GM19463 (cell line): ENCODE measurements around the gene HLF.
"Not testable (repeated sequence)": the region's sequence is repeated elsewhere in the genome, so short reads cannot be mapped to it uniquely, and the experiment has no call there.

Source experiments
- ATAC-seq: cut with Tn5 transposase; IDR thresholded peaks from one replicate; pipeline ENCODE4 v1.9.1; 2021; ENCODE audit warnings: mild to moderate bottlenecking, moderate library complexity; ENCODE audit not compliant: unreplicated experiment

The HLF gene

DNA sequence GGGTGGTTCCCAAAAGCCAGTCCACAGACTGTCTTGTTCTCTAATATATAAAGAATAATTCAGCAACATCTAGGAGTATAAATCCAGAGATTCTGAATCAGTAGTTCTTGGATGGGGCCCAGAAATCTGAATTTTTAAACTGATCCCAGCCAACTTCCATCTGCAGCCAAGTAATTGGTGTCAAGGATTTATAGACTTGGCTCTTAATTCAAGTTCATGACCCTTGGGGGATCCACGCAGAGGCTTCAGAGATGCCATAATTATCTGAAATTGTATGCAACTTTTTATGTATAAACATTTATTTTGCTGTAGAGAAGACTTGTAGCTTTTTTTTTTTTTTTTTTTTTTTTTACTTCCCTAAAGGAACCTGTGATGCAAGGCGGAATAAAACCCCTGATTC, 60.6 kb downstream of the HLF start:
- no peak for ATAC-seq

DNA sequence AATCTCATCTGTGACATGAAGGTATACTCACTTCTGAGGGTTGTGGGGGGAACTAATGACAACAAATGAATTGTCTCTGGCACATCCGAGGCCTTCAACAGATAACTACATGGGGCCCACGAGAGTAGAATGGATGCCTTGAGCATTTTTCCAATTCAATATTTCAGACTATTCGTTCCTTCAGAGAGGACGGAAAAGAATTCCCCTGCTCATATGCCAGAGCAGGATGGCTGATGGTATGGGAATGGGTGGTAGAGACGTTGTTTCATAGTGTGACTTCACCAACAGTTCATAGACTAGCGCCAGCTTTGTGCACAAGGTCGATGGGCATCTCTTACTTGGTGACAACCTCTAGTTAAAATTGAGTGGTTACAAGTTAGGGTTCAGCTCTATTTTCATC, 61.3 kb downstream of the HLF start:
- no peak for ATAC-seq

DNA sequence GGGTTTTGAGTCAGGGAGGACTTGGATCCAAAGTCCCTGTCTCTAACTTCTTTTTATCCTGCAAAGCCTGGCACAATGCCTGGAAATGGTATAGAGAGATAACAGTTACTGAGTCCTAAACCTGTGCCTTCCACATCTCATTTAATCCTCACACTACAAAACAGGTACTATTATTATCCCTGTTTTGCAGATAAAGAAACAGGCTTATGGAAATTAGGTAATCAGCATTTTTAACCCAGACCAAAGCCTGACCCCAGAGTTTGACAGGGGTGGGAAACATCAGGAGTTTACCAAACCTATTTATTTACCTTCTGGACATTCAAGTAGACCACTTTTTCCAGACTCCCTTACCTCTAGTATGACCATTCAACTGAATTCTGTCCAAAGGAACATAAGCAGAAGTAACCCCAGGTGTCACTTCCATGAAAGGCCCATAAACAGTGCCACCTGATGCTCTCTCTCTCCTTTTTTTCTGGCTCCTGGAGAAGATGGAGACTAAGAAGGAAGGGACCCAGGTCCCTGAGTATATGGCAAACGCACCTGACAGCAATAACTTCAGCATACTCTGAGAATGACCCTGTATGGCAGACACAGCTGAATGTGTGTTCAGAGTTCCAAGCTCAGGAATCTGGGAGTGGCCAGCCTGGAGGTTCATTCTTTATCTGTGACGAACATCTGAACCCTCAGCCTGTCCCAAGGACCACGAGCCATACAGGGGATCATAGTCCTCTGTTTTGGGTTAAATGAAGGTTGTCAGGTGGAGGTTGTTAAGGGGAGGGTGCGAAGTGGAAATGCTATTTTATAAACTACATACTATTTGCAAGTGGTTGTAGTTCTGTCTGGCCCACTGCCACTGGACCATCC, 62.7 kb downstream of the HLF start:
- ATAC-seq, result no peak

DNA sequence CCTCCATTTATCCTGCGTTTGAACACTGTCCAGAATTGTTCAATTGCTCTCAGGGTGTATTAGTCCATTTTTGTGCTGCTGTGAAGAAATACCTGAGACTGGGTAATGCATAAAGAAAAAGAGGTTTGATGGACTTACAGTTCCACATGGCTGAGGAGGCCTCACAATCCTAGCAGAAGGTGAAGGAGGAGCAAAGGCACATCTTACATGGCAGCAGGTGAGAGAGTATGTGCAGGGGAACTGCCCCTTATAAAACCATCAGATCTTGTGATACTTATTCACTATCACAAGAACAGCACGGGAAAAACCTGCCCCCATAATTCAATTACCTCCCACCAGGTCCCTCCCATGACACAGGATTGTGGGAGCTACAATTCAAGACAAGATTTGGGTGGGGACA, 63.8 kb downstream of the HLF start:
- not testable (repeated sequence) for ATAC-seq

DNA sequence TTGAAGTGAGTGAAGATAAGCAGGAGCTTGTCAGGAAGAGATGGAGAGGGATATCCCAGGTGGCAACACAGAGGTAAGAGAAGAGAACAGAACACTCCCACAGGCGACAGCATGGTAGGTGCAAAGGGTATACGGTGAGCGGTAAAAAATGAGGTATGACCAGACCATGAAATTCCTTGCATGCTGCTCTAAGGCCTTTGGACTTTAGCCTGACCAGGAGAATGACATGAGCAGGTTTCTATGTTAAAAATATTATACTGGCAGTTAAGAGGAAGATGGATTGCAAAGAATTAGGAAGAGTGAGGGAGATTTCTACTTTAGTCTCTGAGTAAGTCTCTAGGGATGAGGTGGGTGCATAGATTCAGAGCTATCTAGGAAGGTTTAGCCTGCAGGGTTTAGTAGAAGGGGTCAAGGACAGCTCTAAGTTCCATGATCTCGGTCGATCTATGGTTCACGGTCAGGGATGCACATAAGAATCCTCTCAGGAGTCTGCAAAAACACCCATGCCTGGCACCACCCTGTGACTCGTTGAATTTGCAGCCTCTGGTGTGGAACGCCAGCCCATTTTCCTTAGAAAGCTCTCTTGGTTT, 65.7 kb downstream of the HLF start:
- no peak for ATAC-seq

DNA sequence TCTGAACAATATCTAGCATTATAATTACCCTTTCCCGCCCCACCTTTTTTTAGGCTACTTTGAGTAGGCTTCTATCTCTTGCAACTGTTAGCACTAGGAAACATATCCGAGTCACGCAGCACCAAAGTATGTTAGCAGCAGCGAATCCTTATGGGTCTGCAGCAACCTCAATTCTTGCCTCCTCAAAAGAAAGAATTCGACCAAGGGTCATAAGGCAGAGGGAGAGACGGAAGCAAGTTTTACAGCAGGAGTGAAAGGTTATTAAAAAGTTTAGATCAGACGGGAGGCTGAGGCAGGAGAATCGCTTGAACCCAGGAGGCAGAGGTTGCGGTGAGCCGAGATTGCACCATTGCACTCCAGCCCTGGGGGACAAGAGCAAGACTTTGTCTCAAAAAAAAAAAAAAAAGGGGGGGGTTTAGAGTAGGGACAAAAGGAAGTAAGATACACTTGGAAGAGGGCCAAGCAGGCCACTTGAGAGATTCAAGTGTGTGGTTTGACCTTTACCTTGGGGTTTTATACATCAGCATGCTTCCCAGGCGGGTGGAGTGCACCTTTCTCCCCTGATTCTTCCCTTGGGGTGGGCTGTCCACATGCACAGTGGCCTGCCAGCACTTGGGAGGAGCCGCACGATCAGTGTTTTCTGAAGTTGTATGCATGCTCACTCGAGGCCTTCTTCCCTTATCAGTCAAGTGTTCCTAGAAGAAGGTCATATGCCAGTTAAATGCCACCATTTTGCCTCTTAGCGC, 67.7 kb downstream of the HLF start:
- ATAC-seq, result no peak

DNA sequence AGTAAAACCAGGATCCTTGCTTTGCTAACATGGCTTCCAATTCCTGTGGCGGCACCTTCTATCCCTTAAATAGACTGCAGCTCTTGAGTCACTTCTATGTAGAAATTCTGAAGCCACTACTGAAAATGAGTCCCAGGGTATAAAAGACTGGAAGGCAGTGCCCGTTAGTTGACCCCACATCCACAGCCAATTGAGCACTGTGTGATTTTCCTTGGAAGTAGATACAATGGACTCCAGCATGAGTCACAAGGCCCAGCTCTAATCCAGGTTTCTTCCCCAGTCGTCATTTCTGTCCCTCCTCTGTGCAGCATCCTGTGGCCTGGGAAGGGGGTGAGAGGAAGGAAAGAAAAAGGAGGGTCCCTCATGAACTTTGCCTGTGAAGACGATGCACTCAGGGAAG, 69.5 kb downstream of the HLF start:
- ATAC-seq, result no peak

DNA sequence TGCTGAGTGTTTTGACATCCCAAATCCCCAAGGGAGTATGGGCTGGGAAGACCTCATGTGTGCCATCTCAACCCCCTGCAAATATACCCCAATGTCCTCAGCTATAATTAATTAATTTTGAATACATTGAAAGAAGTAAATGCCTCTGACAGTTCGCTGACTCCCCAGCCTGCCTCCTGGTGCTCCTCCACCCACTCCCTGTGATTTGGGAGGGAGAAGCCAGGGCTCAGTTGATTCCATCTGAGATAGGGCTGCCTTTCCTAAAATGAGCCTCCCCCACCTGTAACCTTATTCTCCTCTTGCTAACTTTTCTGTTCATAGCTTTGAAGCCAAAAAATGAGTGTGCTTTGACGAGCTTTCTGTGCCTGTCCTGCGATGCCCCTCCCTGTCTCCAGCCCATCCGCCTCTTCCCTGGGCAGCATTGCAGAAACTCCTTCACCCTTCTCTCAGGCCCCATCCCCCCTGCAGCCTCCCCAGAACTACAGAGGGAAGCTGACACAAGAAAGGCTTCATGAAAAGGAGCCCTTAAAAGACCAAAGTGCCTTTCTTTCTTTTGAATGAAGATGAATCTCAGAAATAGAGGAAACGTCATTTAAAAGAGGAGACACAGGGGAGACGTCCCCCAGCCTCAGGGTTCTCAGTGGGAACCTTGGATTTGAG, 70.3 kb downstream of the HLF start:
- ATAC-seq, result no peak

DNA sequence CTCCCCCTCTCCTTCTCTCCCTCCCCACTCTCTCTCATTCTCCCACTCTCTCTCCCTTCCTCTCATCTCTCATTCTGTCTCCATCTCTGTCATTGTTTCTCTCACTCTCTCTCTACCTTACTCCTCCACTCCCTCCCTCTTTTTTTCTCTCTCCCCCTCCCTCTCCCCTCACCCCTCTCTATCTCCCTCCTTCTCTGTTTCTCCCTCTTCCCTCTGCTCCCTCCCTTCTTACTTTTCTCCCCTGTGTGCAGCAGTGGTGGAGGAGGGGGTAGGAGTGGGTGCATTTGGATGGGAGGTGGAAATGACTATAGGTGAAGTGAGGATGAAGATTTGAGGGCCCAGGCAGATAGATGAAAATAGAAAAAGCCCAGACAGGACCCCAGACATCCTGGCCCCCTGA, 70.9 kb downstream of the HLF start:
- no peak for ATAC-seq

DNA sequence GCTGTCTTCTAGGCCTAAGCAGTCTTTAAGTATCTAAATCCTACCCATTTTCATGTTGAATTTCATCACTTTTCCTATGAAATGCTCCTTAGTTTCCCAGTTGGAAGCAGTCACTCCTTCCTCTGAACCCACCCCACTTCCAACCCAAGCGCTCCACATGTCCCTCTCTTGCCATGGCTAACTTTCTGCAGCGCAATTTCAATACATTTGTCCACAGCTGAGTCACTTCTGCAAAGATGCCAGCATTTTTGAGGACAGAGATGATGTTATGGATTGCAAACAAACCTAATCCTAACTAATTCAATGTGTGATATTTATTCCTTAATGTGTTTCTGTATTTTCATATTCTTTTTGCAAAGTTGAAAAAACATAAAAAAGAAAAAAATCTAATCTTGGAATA, 71.7 kb downstream of the HLF start:
- ATAC-seq, result no peak

DNA sequence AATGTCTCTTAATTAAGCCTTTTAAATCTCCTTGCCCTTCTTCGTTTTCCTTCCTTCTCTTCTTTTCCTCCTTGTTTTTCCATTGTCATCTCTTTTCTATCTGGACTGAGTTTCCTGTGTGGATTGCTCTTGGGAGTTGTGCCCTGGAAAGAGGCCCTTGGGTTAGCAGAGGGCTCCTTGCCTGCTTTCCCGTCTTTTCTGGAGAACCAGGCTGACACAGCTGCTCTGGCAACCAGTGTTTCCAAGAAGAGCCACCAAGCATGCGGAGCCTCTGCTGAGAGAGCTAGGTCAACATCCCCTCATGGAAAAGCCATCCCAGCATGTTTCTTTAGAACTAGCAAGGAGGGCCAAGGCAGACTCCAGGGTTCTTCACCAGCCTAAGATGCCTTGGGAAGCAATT, 75.4 kb downstream of the HLF start:
- ATAC-seq, result no peak

DNA sequence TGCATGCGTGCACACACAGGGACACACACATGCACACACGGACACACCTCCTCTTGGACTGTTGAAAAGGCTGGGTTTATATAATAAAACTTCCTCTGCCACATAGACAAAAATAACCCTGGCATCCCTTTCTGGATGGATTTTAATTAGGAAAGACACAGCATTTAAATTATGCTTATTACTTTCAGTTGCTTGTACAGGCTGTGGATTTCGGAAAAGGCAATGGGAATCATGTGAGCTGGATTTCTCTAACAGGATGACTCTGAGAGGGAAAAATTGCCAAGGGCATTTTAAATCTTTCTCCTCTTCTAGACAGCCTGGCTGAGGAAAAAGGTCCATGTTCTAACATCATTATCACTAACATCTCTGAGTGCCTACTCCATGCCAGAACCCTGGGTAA, 75.9 kb downstream of the HLF start:
- no peak for ATAC-seq

DNA sequence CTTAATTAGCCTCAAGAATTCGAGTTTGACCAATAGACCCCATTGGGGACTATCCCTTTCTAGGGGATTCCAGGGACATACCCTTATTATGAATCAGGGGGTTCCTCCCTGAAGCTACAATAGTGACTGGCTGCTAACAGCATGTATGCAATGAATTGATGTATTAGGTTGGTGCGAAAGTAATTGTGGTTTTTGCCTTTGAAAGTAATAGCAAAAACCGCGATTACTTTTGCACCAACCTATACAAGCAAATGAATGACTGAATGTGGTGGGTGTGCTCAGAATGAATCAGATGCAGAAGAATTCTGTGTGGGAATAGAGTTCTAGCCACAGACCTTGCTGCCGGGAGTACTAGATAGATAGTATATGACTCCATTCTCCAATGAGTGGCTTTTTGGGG, 76.7 kb downstream of the HLF start:
- peak; percentile 82 for ATAC-seq

DNA sequence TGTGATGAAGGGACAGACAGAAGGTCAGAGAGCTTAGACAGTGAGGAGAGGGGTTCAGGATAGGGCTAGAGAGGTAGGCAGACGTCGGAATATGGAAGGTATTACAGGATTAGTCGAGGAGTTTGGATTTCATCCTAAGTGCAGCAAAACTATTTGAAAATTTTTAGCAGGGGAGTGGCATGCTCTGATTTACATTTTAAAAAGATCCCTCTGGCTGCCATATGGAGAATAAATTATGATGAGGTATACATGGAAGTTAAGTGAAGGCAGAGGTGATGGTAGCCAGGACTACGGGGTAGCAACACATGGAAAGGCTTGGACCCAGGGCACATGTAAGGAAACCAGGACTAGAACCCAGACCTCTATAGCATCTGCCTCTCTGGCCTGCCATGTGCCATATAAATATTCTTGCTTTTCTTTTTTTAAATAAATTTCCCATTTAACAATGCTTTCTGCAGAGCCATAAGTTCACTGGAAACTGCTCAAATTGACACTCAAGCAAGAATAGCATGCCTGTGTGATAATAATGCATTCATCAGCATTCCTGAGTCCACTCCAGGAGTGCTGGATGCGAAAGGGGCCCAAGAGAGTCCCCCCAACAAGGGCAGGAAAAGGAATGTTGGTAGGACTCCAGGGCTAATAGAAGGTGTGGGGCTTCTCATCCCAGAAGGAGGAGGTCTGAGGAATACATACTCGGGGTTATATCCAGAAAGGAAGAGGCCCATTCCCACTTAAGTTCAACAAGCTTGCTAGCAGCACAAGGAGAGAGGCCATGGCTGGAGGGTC, 78.2 kb downstream of the HLF start:
- no peak for ATAC-seq

DNA sequence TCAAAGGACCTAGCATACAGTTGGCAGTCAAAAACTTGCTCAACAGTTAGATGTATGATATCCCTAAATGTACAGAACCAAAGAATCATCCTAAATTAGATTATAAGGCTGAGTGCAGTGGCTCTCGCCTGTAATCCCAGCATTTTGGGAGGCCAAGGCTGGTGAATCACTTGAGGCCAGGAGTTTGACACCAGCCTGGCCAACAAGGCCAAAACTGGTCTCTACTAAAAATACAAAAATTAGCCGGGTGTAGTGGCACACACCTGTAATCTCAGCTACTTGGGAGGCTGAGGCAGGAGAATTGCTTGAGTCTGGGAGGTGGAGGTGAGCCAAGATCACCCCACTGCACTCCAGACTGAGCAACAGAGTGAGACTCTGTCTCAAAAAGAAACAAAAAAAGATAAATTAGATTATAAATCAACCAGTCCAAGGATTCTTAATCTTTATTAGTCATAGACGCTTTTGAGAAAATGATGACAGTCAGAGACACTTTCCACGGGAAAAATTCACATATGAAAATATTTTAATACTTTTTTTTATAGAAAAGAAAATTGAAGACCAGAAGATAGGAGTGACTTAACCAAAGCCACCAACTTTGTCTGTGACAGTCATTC, 79.2 kb downstream of the HLF start:
- ATAC-seq, result no peak

DNA sequence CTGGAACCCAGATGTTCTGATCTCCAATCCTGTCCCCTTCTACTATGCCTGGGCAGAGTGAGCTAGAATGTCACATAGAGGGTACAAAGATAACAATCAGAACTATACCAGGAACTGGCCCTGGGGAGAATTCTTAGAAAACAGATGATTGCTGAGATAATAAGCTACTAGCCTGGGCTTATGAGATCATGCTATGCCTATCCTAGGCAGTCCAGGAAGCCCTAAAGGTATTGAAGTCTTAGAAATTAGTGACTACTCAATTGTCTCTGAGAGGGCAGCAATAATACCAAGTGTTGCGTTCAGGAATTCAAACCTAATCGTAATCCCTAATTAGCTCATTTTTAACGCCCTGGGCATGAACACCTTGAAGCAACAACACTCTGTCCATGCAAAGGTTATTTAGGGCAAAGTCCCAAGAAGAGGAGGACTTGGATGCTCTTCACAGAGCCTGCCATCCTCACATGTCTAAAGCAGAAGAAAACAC, 79.8 kb downstream of the HLF start:
- ATAC-seq, result no peak

DNA sequence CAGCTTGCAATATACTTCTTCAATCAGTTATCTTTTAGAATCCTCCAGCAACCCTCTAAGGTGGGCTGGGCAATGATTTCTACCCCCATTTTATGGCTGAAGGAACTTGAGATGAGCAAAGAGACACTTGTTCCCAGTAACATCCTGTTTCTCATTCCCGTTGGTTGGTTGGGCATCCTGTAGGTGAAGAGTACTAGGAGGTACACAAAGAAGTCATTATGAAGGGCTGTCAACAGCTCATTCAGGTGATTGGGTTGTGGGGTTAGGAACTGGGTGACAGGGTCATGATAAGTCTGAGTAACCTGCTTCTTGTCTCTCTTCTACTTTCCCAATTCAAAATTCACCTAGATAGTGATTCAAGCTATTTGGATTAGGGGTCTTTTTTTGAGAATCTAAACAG, 80.4 kb downstream of the HLF start:
- ATAC-seq, result no peak

DNA sequence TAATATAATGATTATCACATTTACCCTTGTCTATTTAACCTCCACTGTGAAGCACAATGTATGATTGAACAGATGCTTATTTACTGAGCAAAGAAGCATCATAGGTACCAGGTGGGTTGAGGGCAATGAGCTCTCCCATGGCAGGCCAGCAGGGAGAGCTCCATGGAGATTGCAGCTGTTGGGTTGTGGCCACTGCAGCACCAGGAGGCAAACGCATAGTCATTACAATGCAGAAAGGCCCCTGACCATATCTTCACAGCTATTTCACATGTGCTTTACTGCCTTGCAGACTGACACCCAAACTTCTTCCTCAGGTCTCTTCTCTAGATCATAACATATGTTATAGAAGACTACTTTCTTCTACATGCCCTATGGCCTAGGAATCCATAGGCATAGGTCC, 81.9 kb downstream of the HLF start:
- ATAC-seq, result no peak

DNA sequence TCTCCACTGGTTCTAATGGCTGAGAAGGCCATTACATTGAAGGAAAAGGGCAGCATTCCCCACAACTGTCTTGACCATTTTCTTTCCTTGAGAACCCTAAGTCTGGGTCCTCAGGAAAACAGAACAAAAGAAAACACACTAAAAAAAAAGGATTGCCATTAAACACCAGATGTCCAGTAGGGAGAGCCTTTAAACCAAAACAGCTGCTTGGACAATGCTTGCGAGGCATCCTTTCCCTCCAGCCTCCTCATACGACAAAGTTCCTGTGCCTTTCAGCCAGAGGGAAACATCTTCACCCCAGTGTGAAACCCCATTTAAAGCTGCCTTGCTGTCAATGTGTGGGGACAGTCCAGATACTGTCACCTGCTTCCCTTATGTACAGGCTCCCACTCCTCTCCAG, 82.6 kb downstream of the HLF start:
- ATAC-seq, result no peak

DNA sequence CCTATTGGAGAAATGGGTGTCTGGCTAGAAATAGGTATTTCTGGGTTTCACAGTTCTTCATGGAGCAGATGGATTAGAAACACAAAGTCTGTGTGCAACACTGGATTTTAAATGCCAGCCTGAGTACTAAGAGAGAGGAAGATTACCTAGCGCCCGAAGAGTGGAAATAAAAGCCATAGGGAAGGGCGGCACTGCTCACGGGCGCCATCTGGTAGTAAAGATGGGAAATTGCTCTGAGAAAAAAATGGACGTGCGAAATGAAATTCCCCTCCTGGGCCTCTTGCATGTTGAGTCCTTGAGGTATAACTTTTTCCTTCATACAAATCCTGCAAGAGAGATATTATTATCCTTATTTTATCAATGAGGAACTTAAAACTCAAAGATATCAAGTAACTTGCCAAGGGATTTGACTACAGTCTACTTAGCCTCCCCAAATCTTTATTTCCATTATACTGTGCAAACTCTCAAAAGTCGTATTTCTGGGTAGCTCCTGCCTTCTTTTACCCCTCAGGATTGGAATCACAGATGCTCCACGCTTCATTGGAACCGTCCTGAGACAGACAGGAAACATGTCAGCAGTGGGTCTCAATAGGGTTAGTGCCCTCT, 84.1 kb downstream of the HLF start:
- ATAC-seq, result no peak
